K562 (cell line): ENCODE results near the gene CFAP251. TPM values are rescaled to one million over a fixed set of nuclear protein-coding genes. Genes with fewer than 3 reads are reported as not detected.

Source experiments
- ADNP ChIP-seq: fragments of 200-800 bp; sonication (Bioruptor generic); IDR thresholded peaks from 2 replicates; pipeline ENCODE4 v1.6.1; 2016; ENCODE audit warnings: missing genetic modification characterization, missing compliant biosample characterization
- AFF1 ChIP-seq, 2 experiments: fragments of 450-650 bp; IDR thresholded peaks; 2 replicates each; pipeline ENCODE4 v1.6.1; 2018; ENCODE audit warnings: mild to moderate bottlenecking in 2 of 2, low read depth in 1 of 2; ENCODE audit not compliant: partially characterized antibody in 2 of 2
- BDP1 ChIP-seq: IDR thresholded peaks from 3 replicates; pipeline ENCODE4 v1.6.1; 2011; ENCODE audit not compliant: insufficient read length, insufficient read depth
- CREBBP ChIP-seq: IDR thresholded peaks from one replicate; pipeline ENCODE4 v1.6.1; 2012; ENCODE audit warnings: low read depth, mild to moderate bottlenecking, control low read depth, inconsistent platforms, low read length
- DIDO1 ChIP-seq: fragments of 450-650 bp; IDR thresholded peaks from 2 replicates; pipeline ENCODE4 v1.6.1; 2016; ENCODE audit warnings: low read depth, missing biosample characterization, missing genetic modification characterization
- EP300 ChIP-seq: IDR thresholded peaks from 2 replicates; pipeline ENCODE4 v1.6.1; 2012; ENCODE audit warnings: low read length, improper control_type of control experiment
- KLF1 ChIP-seq: fragments of 450-650 bp; IDR thresholded peaks from 2 replicates; pipeline ENCODE4 v1.6.1; 2016; ENCODE audit warnings: missing genetic modification characterization, missing compliant biosample characterization
- MEF2A ChIP-seq: IDR thresholded peaks from 2 replicates; pipeline ENCODE4 v1.6.1; 2011; ENCODE audit warnings: low read depth, mild to moderate bottlenecking, low read length, moderate library complexity; ENCODE audit not compliant: control insufficient read depth
- MIER1 ChIP-seq: fragments of 450-650 bp; IDR thresholded peaks from 2 replicates; pipeline ENCODE4 v1.6.1; 2016; ENCODE audit warnings: antibody characterized with exemption, mild to moderate bottlenecking, low read depth
- NFATC3 ChIP-seq: fragments of 450-650 bp; IDR thresholded peaks from 2 replicates; pipeline ENCODE4 v1.6.1; 2017; ENCODE audit warnings: mild to moderate bottlenecking
- PCBP2 ChIP-seq: fragments of 200-400 bp; formaldehyde crosslinking; IDR thresholded peaks from 2 replicates; pipeline ENCODE4 v1.6.1; 2018; ENCODE audit warnings: low read length, low read depth, mild to moderate bottlenecking, moderate library complexity; ENCODE audit not compliant: poor library complexity, severe bottlenecking
- PHF21A ChIP-seq: fragments of 450-650 bp; IDR thresholded peaks from 2 replicates; pipeline ENCODE4 v1.6.1; 2017; ENCODE audit warnings: low read depth, borderline replicate concordance
- PPARD ChIP-seq: fragments of 250-450 bp; sonication (Bioruptor Pico); IDR thresholded peaks from 2 replicates; pipeline ENCODE4 v1.8.0; 2022; ENCODE audit warnings: inconsistent platforms, mild to moderate bottlenecking, moderate library complexity
- PREB ChIP-seq: sonication (generic); formaldehyde crosslinking; IDR thresholded peaks from 2 replicates; pipeline ENCODE4 v1.8.1; 2023; ENCODE audit warnings: mild to moderate bottlenecking, missing genetic modification reagents
- SNRNP70 ChIP-seq: fragments of 200-400 bp; formaldehyde crosslinking; optimal IDR thresholded peaks from 2 replicates; pipeline ENCODE3; 2017; ENCODE audit warnings: low read depth, low read length
- SP2 ChIP-seq: IDR thresholded peaks from 2 replicates; pipeline ENCODE4 v1.6.1; 2011; ENCODE audit warnings: mild to moderate bottlenecking, low read depth, low read length, moderate library complexity; ENCODE audit not compliant: poor library complexity, severe bottlenecking; ENCODE audit errors: extremely low read depth
- SRSF3 ChIP-seq: fragments of 200-400 bp; formaldehyde crosslinking; IDR thresholded peaks from 2 replicates; pipeline ENCODE4 v1.6.1; 2016; ENCODE audit warnings: mild to moderate bottlenecking, low read length, moderate library complexity; ENCODE audit not compliant: insufficient read depth
- TAL1 ChIP-seq: fragments of 450-650 bp; IDR thresholded peaks from 2 replicates; pipeline ENCODE4 v1.6.1; 2016; ENCODE audit warnings: mild to moderate bottlenecking
- TBP ChIP-seq: optimal IDR thresholded peaks from 2 replicates; pipeline ENCODE3; 2011; ENCODE audit warnings: low read depth, low read length, improper control_type of control experiment
- ZNF134 ChIP-seq: fragments of 250-450 bp; sonication (Bioruptor Pico); conservative IDR thresholded peaks from 2 replicates; pipeline ENCODE4 v1.4.0; 2020
- ZNF165 ChIP-seq: fragments of 250-450 bp; sonication (Bioruptor Pico); IDR thresholded peaks from 2 replicates; pipeline ENCODE4 v1.4.0; 2020; ENCODE audit warnings: borderline replicate concordance
- ZNF764 ChIP-seq: fragments of 250-450 bp; sonication (Bioruptor Pico); IDR thresholded peaks from 2 replicates; pipeline ENCODE4 v1.4.0; 2020; ENCODE audit warnings: low read depth, mild to moderate bottlenecking, moderate library complexity
- polyA plus RNA-seq, 8 experiments: library from polyadenylated mRNA; depleted of rRNA in 4 of 8; stranded (reverse) in 5 of 8; unstranded in 3 of 8; fragments of >200 nt; fragmentation: Nextera tagmentation in 2 of 8; fragmentation: Illumina TruSeq in 1 of 8; extraction: Ambion mirVana in 2 of 8; extraction: Trizol in 1 of 8; gene quantifications; 2 replicates each; pipeline versions ENCODE4 v1.2.1 to v1.2.3, GENCODE V29; 2011 to 2014; ENCODE audit warnings: inconsistent platforms in 1 of 8, missing spikeins in 1 of 8
- total RNA-seq, 7 experiments: library from RNA; depleted of rRNA in 6 of 7; stranded (reverse); fragments of >200 nt in 6 of 7; fragmentation: Illumina TruSeq in 2 of 7; extraction: Trizol in 2 of 7; gene quantifications; 2 replicates each; pipeline versions ENCODE4 v1.2.1 to v1.2.3, GENCODE V29; 2011 to 2021; ENCODE audit warnings: low replicate concordance in 1 of 7
- TF ChIP-seq, protein P1 (sequence below): sonication (generic); formaldehyde crosslinking; IDR thresholded peaks from 2 replicates; pipeline ENCODE4 v1.8.0; 2022; ENCODE audit warnings: mild to moderate bottlenecking, missing genetic modification reagents

CFAP251 gene
- total and polyA plus RNA-seq, 9 of the 15 experiments (the other 6 are each of a cell fraction or from before 2014, with no cell fraction given), result 16.6 to 31.0 (median 19.1) TPM

DNA sequence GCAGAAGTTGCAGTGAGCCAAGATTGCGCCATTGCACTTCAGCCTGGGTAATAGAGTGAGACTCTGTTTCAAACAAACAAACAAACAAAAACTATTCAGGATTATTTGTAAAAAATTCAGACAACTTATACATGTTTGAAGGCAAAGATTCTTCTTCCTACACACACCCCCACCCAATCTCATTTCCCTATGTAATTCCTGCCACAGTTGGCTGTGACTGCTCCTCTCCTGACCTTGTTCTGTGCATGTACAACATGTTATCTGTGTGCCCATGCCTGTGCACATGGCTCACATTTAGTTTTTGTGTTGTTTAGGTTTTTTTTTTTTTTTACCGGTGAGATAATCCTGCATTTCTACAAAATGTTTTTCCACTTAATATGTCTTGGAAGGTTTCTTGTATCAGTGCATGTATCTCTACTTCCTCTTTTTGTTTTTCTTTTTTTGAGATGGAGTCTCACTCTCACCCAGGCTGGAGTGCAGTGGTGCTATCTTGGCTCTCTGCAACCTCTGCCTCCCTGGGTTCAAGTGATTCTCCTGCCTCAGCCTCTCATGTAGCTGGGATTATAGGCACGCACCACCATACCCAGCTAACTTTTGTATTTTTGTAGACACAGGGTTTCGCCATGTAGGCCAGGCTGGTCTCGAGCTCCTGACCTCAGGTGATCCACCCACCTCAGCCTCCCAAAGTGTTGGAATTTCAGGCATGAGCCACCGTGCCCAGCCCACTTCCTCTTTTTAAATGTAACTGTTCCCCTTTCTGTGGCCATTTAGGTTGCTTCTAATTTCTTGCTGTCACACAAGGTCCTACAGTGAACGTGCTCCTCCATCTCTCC, 8.7 kb downstream of the CFAP251 start (continued):
- TF ChIP-seq NFATC3 (no peak), PPARD (CRISPR knock-in tag) (no peak), CREBBP (no peak), PCBP2 (no peak), MEF2A (no peak), AFF1 (IDR thresholded peaks at IDR 0.05; ENCODE audit: low read depth in 1 of 2, partially characterized antibody in 2 of 2) (peak; percentile 36 to 46), SRSF3 (no peak), MIER1 (no peak), KLF1 (tag) (no peak), BDP1 (no peak), ZNF764 (CRISPR knock-in tag) (no peak), PREB (CRISPR knock-in tag) (no peak), EP300 (no peak), DIDO1 (tag) (0 out of 2 replicates have a peak, but pooled peaks have one; percentile 21), SP2 (no peak), SNRNP70 (no peak), PHF21A (no peak), TAL1 (no peak), ZNF134 (CRISPR knock-in tag) (no peak), TBP (peak; percentile 11), ADNP (tag) (peak; percentile 78), ZNF165 (CRISPR knock-in tag) (no peak)
- TF ChIP-seq, protein P1, sequence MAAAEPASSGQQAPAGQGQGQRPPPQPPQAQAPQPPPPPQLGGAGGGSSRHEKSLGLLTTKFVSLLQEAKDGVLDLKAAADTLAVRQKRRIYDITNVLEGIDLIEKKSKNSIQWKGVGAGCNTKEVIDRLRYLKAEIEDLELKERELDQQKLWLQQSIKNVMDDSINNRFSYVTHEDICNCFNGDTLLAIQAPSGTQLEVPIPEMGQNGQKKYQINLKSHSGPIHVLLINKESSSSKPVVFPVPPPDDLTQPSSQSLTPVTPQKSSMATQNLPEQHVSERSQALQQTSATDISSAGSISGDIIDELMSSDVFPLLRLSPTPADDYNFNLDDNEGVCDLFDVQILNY (CRISPR knock-in tag), result no peak
